Peyer's patch (tissue), 4 donors: Measurements from ENCODE around the gene CTNNA2. TPM values are rescaled to one million over a fixed set of nuclear protein-coding genes. Genes with fewer than 3 reads are reported as not detected.

Experiments
- DNase-seq, 3 donors: peaks; one replicate each; pipeline ENCODE4 v3.0.0-alpha.2; 2017 to 2019
- H3K27ac ChIP-seq, 4 donors: fragments of 200-600 bp; sonication (generic); one replicate each; pipeline ENCODE4 v1.5.1; 2016 to 2019
- H3K27me3 ChIP-seq, 2 donors: fragments of 200-600 bp; sonication (generic); one replicate each; pipeline ENCODE4 v1.5.1; 2019
- H3K36me3 ChIP-seq, 3 donors: fragments of 200-600 bp; sonication (generic); one replicate each; pipeline ENCODE4 v1.5.1; 2016 to 2019
- H3K4me1 ChIP-seq, 4 donors: fragments of 200-600 bp; sonication (generic); one replicate each; pipeline ENCODE4 v1.5.1; 2016 to 2019
- H3K4me3 ChIP-seq, 4 donors: fragments of 200-600 bp; sonication (generic); 1 replicate in 3 of 4; 2 replicates in 1 of 4; pipeline ENCODE4 v1.5.1; 2016 to 2019; ENCODE audit warnings: mild to moderate bottlenecking in 1 of 4
- H3K9me3 ChIP-seq, 4 donors: fragments of 200-600 bp; sonication (generic); one replicate each; pipeline ENCODE4 v1.5.1; 2016 to 2019; ENCODE audit warnings: mild to moderate bottlenecking in 1 of 4
- POLR2A ChIP-seq, 2 donors: fragments of 450-650 bp; IDR thresholded peaks; one replicate each; pipeline ENCODE4 v1.5.1; 2017; ENCODE audit warnings: antibody characterized with exemption in 2 of 2, mild to moderate bottlenecking in 2 of 2, moderate library complexity in 2 of 2
- total RNA-seq, 4 donors: library from RNA; depleted of rRNA; stranded (reverse); fragments of >200 nt; gene quantifications; one replicate each; pipeline ENCODE4 v1.1.0, GENCODE V29; 2016
- TF ChIP-seq, protein P1 (sequence below), 6 experiments: fragments of 450-650 bp in 4 of 6; fragments of 200-600 bp in 2 of 6; sonication (generic) in 1 of 6; IDR thresholded peaks; one replicate each; pipeline ENCODE4 v1.5.1; 2017 to 2019; ENCODE audit warnings: antibody characterized with exemption in 6 of 6, mild to moderate bottlenecking in 3 of 6, moderate library complexity in 1 of 6

Gene CTNNA2
- total RNA-seq, 4 donors from 2014 or later, result 0.67 to 5.3 (median 0.88) TPM; not detected in 1

DNA sequence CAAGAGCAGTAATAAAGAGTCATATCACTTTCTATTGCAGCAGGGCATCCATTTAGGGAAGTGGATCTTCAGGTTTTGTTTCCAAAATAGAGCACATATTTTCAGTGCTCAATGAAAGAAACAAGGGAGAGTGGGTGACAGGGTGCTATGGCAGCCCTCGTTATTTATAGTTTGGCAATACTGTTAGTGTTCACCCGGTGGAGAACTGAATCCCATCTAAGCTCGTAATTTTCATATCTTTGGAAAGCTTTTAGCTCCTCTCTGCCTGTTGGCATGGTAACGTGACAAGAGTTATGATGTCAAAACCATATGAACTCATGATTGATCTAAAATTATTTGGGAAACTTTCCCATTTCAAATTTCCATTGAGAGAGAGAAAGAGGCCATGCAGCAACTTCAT, 459.8 kb downstream of the CTNNA2 start:
- Histone ChIP-seq H3K27me3 (no peaks in the 10 kb centered on the region), H3K36me3 (no peaks in the 10 kb centered on the region), H3K4me3 (no peak overlapping the region), H3K9me3 (no peaks in the 10 kb centered on the region), H3K27ac (no peak overlapping the region), H3K4me1 (no peaks in the 10 kb centered on the region)
- no peak for DNase-seq
- no peak for TF ChIP-seq POLR2A (IDR thresholded peaks at IDR 0.05)
- TF ChIP-seq, protein P1, sequence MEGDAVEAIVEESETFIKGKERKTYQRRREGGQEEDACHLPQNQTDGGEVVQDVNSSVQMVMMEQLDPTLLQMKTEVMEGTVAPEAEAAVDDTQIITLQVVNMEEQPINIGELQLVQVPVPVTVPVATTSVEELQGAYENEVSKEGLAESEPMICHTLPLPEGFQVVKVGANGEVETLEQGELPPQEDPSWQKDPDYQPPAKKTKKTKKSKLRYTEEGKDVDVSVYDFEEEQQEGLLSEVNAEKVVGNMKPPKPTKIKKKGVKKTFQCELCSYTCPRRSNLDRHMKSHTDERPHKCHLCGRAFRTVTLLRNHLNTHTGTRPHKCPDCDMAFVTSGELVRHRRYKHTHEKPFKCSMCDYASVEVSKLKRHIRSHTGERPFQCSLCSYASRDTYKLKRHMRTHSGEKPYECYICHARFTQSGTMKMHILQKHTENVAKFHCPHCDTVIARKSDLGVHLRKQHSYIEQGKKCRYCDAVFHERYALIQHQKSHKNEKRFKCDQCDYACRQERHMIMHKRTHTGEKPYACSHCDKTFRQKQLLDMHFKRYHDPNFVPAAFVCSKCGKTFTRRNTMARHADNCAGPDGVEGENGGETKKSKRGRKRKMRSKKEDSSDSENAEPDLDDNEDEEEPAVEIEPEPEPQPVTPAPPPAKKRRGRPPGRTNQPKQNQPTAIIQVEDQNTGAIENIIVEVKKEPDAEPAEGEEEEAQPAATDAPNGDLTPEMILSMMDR (IDR thresholded peaks at IDR 0.05), result no peak

GRCh38 chr2:79975791-79976565, 463.1 kb downstream of the CTNNA2 start:
- Histone ChIP-seq H3K9me3 (no peaks in the 10 kb centered on the region), H3K4me3 (no peak overlapping the region), H3K36me3 (no peaks in the 10 kb centered on the region), H3K27ac (no peak overlapping the region), H3K4me1 (no peaks in the 10 kb centered on the region), H3K27me3 (no peaks in the 10 kb centered on the region)
- TF ChIP-seq, protein P1 (IDR thresholded peaks at IDR 0.05), result no peak
- TF ChIP-seq POLR2A (IDR thresholded peaks at IDR 0.05), result no peak
- no peak for DNase-seq

DNA sequence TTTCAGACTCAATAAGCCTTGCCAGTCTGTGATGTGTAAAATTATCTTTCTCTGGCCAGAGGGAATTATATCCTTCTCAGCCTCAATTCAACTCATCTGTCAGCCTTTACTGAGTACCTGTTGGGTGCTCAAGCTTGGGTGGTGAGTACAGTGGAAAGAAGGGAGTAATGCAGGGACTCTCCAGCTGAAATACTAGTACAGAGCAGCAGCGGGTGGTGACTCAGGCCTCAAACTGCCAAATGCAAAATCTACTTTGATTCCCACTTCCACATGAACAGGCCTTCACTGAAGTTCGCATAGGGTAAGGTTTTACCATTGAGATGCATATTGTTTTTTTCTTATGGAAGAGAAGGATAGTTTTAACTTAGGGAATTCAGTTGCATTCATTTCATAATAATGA, 464.9 kb downstream of the CTNNA2 start:
- DNase-seq, result no peak
- TF ChIP-seq, protein P1 (IDR thresholded peaks at IDR 0.05), result no peak
- no peak for TF ChIP-seq POLR2A (IDR thresholded peaks at IDR 0.05)
- Histone ChIP-seq H3K4me3 (no peak overlapping the region), H3K9me3 (no peaks in the 10 kb centered on the region), H3K27ac (no peak overlapping the region), H3K27me3 (no peaks in the 10 kb centered on the region), H3K4me1 (no peaks in the 10 kb centered on the region), H3K36me3 (no peaks in the 10 kb centered on the region)

GRCh38 chr2:79980116-79980515, 467.3 kb downstream of the CTNNA2 start:
- H3K27ac ChIP-seq, result no peak overlapping the region
- TF ChIP-seq, protein P1 (IDR thresholded peaks at IDR 0.05), result no peak
- H3K27me3 ChIP-seq, result no peaks in the 10 kb centered on the region
- no peaks in the 10 kb centered on the region for H3K9me3 ChIP-seq
- no peak for DNase-seq
- H3K4me3 ChIP-seq, result no peak overlapping the region
- no peaks in the 10 kb centered on the region for H3K36me3 ChIP-seq
- no peaks in the 10 kb centered on the region for H3K4me1 ChIP-seq

DNA sequence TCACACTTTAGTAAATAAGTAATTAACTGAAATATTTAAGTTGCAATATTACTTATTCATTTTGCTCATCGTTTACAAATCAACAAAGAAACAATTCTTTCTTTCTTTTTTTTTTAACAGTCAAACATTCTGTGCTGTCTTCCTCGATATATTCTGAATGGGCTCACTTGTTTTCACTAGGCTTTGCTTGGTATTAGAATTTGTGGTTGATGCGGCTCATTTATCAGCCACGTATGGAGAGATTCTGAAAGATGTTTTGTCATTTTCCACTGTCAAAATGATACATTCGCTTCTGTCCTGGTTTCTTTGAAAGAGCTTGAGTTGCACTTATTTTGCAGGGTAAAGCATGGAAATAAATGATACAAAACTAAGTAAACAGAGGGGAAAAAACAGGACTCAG, 468.0 kb downstream of the CTNNA2 start:
- no peaks in the 10 kb centered on the region for H3K9me3 ChIP-seq
- TF ChIP-seq, protein P1 (IDR thresholded peaks at IDR 0.05), result no peak
- no peak for TF ChIP-seq POLR2A (IDR thresholded peaks at IDR 0.05)
- H3K27me3 ChIP-seq, result no peaks in the 10 kb centered on the region
- DNase-seq, result no peak
- H3K4me3 ChIP-seq, result no peak overlapping the region
- no peaks in the 10 kb centered on the region for H3K4me1 ChIP-seq
- H3K27ac ChIP-seq, result no peak overlapping the region
- no peaks in the 10 kb centered on the region for H3K36me3 ChIP-seq
